ENCODE data around the gene KLF15. TPM values are rescaled to one million over a fixed set of nuclear protein-coding genes. Genes with fewer than 3 reads are reported as not detected.

KLF15 gene
- total and polyA plus RNA-seq, 7 experiments from 2014 or later, result 0.57 to 0.81 TPM; not detected in 5

DNA sequence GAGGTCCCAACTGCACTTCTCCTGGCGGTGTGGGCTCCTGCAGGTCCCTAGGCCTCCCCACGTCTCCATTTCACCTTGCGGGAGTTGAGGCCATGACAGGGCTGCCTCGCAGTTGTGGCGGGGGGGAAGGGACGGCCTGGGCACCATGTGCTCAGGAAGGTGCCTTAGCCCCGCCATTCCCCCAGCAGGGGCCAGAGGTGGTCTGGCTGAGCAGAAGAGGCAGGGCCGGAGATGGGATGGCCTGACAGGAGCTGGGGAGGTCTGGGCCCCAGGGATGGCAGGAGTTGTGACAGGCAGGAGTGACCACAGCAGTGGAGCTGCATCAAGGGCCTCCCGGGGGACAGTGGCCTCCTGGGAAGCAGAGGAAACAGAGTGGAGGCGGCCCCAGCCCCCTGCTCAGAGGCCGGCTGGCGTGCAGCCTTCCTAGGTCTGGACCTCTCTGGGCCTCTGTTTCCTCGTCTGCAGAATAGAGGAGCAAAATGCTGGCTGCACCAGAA lies 18.7 kb upstream of the KLF15 start:
- Histone ChIP-seq H3K36me3 (ENCODE audit: control insufficient read depth in 2 of 3, insufficient read depth in 3 of 3, low read length in 3 of 3) (no peaks in the 10 kb centered on the region), H3K4me3 (ENCODE audit: low read length) (no peak overlapping the region), H3K27me3 (ENCODE audit: control insufficient read depth in 2 of 2, insufficient read depth in 2 of 2, low read length in 2 of 2) (no peaks in the 10 kb centered on the region), H3K27ac (ENCODE audit: low read depth, low read length) (no peak overlapping the region), H3K4me1 (ENCODE audit: control insufficient read depth in 2 of 2, insufficient read depth in 2 of 2, low read length in 2 of 2) (no peaks in the 10 kb centered on the region), H3K9me3 (ENCODE audit: control insufficient read depth in 2 of 3, low read length in 3 of 3) (no peaks in the 10 kb centered on the region)
- ATAC-seq (no peak), DNase-seq (no peak)
- Mint-ChIP-seq H3K4me3 (no peak overlapping the region), H3K27ac (no peak overlapping the region), H3K27me3 (peaks cover 0 to 22% (median 8%) of the 10 kb centered on the region in 5 donors), H3K36me3 (no peaks in the 10 kb centered on the region), H3K9me3 (no peaks in the 10 kb centered on the region), H3K4me1 (peaks cover 0 to 7% (median 0%) of the 10 kb centered on the region in 7 donors)
- POLR2A ChIA-PET, result no interaction called here
- CTCF ChIA-PET, result no interaction called here
- intact Hi-C loops (cut with micrococcal nuclease), result no loop called here

DNA sequence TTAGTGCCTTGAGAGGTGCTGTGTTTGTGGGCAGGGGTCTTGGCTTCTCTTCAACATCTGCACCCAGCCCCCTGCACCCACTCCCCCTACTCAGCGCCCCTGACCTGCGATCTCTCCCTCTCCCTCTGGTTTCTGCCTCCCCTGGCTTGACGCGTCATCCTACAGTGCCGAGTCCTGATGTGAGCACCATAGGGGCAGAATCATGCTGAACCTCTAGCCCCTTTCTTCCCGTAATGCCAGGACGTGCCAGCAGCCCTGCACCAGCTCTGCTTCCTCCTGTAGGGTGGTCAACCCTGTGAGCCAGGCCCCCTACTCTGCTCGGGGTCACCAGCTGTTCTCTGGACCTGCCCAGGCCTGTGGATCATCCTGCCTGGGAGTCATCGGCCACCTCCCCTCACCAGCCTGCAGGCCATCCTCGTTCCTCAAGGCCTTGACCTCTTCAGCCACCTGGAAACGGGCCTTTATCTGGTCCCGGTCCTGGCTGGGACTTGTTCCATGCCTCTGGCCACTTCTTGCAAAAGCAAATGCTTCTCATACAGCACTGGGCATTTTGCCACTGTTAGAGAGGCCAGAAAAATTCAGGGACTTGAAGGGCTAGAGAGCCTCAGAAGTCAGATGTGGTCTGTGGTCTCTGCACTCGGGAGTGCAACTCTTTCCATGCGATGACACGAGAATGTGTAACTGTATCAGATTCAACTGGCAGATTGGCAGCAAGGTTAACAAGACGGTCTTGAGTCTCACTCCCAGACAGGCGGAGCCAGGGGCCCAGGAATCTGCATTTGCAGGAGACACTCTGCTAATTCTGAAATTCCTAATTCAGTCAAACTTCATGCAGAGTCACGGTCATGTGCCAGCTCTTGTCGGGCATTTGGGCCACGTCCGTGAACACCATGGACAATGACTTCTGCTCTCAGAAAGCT lies 16.7 kb upstream of the KLF15 start:
- H3K9me3 Mint-ChIP-seq, result no peaks in the 10 kb centered on the region
- no peak overlapping the region for H3K4me3 Mint-ChIP-seq
- H3K27ac Mint-ChIP-seq, result no peak overlapping the region
- ATAC-seq, result no peak
- H3K9me3 ChIP-seq (ENCODE audit: control insufficient read depth in 2 of 3, low read length in 3 of 3), result no peaks in the 10 kb centered on the region
- no peak overlapping the region for H3K27ac ChIP-seq (ENCODE audit: low read depth, low read length)
- no peaks in the 10 kb centered on the region for H3K36me3 ChIP-seq (ENCODE audit: control insufficient read depth in 2 of 3, insufficient read depth in 3 of 3, low read length in 3 of 3)
- H3K27me3 ChIP-seq (ENCODE audit: control insufficient read depth in 2 of 2, insufficient read depth in 2 of 2, low read length in 2 of 2), result no peaks in the 10 kb centered on the region
- peaks cover 0 to 7% (median 0%) of the 10 kb centered on the region in 7 donors for H3K4me1 Mint-ChIP-seq
- POLR2A ChIA-PET, result no interaction called here
- no peak for DNase-seq
- H3K36me3 Mint-ChIP-seq, result no peaks in the 10 kb centered on the region
- no peak overlapping the region for H3K4me3 ChIP-seq (ENCODE audit: low read length)
- CTCF ChIA-PET, result no interaction called here
- peaks cover 0 to 18% (median 0%) of the 10 kb centered on the region in 5 donors for H3K27me3 Mint-ChIP-seq
- no peaks in the 10 kb centered on the region for H3K4me1 ChIP-seq (ENCODE audit: control insufficient read depth in 2 of 2, insufficient read depth in 2 of 2, low read length in 2 of 2)
- intact Hi-C loops (cut with micrococcal nuclease), result no loop called here

DNA sequence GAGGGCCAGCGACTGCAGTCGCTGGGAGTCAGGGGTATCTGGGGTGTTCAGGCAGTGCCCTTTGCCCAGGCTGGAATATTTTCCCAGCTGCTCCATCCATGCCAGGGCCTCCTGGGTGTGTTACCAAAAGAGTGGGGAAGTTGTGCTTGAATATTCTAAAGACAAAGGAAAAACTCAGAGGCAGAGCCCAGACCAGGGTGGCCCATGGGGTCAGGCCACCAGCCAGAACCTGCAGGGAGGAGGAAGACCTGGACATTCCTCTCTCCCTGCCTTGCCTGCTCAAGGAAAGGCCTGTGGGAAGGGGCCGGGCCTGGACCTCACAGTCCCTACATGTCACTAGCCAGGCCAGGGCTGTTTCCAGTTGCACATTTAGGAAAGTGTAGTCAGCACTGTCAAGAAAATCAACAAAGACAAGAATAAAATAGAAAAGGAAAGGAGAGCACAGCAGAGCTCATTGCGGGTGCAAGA lies 16.0 kb upstream of the KLF15 start:
- peaks cover 0 to 7% (median 0%) of the 10 kb centered on the region in 7 donors for H3K4me1 Mint-ChIP-seq

DNA sequence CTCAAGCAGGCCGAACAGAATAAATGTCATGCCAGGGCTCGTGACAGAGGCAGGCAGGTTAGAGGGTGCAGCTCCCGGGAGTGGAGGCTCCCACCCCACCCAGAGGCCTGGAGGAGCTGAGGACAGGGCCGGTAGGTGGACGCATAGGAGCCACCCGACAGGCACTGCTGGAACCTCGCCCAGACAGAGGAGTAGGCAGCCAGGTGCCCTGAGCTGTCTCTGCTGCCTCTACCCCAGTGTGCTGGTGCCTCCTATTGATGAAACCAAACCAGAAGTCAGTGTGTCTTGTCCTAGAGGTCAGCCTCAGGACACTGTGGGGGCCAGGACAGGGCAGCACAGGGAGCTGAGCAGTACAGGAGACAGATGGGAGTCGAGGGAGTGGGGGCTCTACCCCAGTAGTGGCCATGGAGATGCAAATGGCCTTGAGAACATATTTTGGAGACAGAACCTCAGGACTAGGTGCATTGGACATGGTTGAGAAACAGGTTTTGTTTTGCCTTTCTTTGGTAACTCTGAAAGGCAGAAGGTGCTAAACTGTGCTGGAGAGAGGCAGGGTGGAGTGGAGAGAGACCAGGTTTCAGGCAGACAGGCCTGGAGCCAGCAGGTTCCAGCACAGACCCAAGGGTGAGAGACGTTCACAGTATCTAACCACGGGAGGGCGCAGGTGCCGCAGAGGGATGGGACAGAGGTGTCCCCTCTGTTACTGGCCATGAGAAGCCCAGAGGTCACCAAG lies 15.4 kb upstream of the KLF15 start:
- no peak overlapping the region for H3K27ac Mint-ChIP-seq
- intact Hi-C loops (cut with micrococcal nuclease), result no loop called here
- Histone ChIP-seq H3K27me3 (ENCODE audit: control insufficient read depth in 2 of 2, insufficient read depth in 2 of 2, low read length in 2 of 2) (no peaks in the 10 kb centered on the region), H3K9me3 (ENCODE audit: control insufficient read depth in 2 of 3, low read length in 3 of 3) (no peaks in the 10 kb centered on the region), H3K27ac (ENCODE audit: low read depth, low read length) (no peak overlapping the region), H3K4me1 (ENCODE audit: control insufficient read depth in 2 of 2, insufficient read depth in 2 of 2, low read length in 2 of 2) (no peaks in the 10 kb centered on the region), H3K4me3 (ENCODE audit: low read length) (no peak overlapping the region), H3K36me3 (ENCODE audit: control insufficient read depth in 2 of 3, insufficient read depth in 3 of 3, low read length in 3 of 3) (no peaks in the 10 kb centered on the region)
- no peak for ATAC-seq
- ChIA-PET POLR2A (no interaction called here), CTCF (no interaction called here)
- H3K36me3 Mint-ChIP-seq, result no peaks in the 10 kb centered on the region
- no peak for DNase-seq
- H3K4me3 Mint-ChIP-seq, result no peak overlapping the region
- peaks cover 0 to 19% (median 0%) of the 10 kb centered on the region in 5 donors for H3K27me3 Mint-ChIP-seq
- H3K9me3 Mint-ChIP-seq, result no peaks in the 10 kb centered on the region
- H3K4me1 Mint-ChIP-seq, result peaks cover 0 to 7% (median 0%) of the 10 kb centered on the region in 7 donors

More for the DNA sequence above, 16.0 kb upstream of the KLF15 start:
- Histone ChIP-seq H3K9me3 (ENCODE audit: control insufficient read depth in 2 of 3, low read length in 3 of 3) (no peaks in the 10 kb centered on the region), H3K27me3 (ENCODE audit: control insufficient read depth in 2 of 2, insufficient read depth in 2 of 2, low read length in 2 of 2) (no peaks in the 10 kb centered on the region), H3K27ac (ENCODE audit: low read depth, low read length) (no peak overlapping the region), H3K4me1 (ENCODE audit: control insufficient read depth in 2 of 2, insufficient read depth in 2 of 2, low read length in 2 of 2) (no peaks in the 10 kb centered on the region), H3K36me3 (ENCODE audit: control insufficient read depth in 2 of 3, insufficient read depth in 3 of 3, low read length in 3 of 3) (no peaks in the 10 kb centered on the region), H3K4me3 (ENCODE audit: low read length) (no peak overlapping the region)
- DNase-seq (no peak), ATAC-seq (no peak)
- CTCF ChIA-PET, result no interaction called here
- POLR2A ChIA-PET, result no interaction called here
- Mint-ChIP-seq H3K36me3 (no peaks in the 10 kb centered on the region), H3K4me3 (no peak overlapping the region), H3K9me3 (no peaks in the 10 kb centered on the region), H3K27ac (no peak overlapping the region), H3K27me3 (peaks cover 0 to 20% (median 0%) of the 10 kb centered on the region in 5 donors)
- intact Hi-C loops (cut with micrococcal nuclease), result no loop called here

DNA sequence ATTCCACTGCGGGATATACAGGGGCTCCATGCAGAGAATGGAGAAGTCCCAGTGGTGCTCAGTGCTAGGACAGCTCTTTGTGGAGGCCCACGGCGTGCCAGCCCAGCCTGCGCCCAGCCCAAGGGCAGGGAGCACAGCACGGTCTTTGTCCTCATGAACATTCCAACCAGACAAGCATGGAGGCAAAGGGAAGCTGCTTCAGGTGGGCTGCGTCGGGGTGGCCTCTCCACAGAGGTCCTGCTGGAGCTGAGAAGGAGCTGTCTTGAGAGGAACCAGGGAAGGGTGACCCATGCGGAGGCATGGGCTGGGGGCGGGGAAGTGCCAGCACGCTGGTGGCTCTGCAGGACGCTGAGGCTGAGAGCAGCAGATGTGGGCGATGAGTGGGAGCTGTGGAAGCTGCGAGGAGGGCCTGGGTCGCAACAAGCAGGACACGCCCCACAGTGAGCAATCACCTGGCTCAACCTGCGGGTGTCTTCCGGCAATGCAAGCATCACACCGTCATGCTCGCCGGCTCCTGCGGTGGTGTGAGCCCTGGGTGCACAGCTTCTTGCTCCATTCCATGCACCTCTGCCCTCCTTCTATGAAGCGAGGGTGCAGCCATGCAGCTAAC lies 14.0 kb upstream of the KLF15 start:
- H3K9me3 ChIP-seq (ENCODE audit: control insufficient read depth in 2 of 3, low read length in 3 of 3), result no peaks in the 10 kb centered on the region
- H3K27ac Mint-ChIP-seq, result no peak overlapping the region
- H3K4me3 ChIP-seq (ENCODE audit: low read length), result no peak overlapping the region
- H3K36me3 ChIP-seq (ENCODE audit: control insufficient read depth in 2 of 3, insufficient read depth in 3 of 3, low read length in 3 of 3), result no peaks in the 10 kb centered on the region
- no peaks in the 10 kb centered on the region for H3K36me3 Mint-ChIP-seq
- peaks cover 0 to 15% (median 0%) of the 10 kb centered on the region in 5 donors for H3K27me3 Mint-ChIP-seq
- no peaks in the 10 kb centered on the region for H3K27me3 ChIP-seq (ENCODE audit: control insufficient read depth in 2 of 2, insufficient read depth in 2 of 2, low read length in 2 of 2)
- intact Hi-C loops (cut with micrococcal nuclease), result no loop called here
- H3K27ac ChIP-seq (ENCODE audit: low read depth, low read length), result no peak overlapping the region
- DNase-seq, result no peak
- no peak for ATAC-seq
- no peak overlapping the region for H3K4me3 Mint-ChIP-seq
- POLR2A ChIA-PET, result no interaction called here
- no peaks in the 10 kb centered on the region for H3K9me3 Mint-ChIP-seq
- H3K4me1 Mint-ChIP-seq, result peaks cover 0 to 6% (median 0%) of the 10 kb centered on the region in 7 donors
- no peaks in the 10 kb centered on the region for H3K4me1 ChIP-seq (ENCODE audit: control insufficient read depth in 2 of 2, insufficient read depth in 2 of 2, low read length in 2 of 2)
- CTCF ChIA-PET, result no interaction called here

DNA sequence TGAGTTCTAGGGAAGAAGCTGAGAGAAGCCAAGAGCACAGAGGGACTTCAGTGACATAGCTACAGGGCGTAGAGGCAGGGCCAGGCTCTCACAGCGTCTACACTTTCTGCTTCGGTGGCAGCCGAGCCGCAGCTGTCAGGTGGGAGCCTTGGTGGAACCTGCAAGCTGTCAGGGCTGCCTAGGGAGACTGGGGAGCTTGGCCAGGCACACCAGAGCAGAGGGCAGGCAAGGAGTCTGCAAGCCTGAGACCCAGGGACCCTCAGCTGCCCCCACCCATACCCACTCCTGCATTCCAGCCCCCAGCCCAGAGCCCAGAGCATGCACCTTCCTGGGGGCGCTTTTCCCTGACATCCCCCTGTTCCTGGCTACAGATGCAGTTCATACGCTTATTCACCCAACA lies 13.4 kb upstream of the KLF15 start:
- Histone ChIP-seq H3K9me3 (ENCODE audit: control insufficient read depth in 2 of 3, low read length in 3 of 3) (no peaks in the 10 kb centered on the region), H3K4me3 (ENCODE audit: low read length) (no peak overlapping the region), H3K4me1 (ENCODE audit: control insufficient read depth in 2 of 2, insufficient read depth in 2 of 2, low read length in 2 of 2) (no peaks in the 10 kb centered on the region), H3K36me3 (ENCODE audit: control insufficient read depth in 2 of 3, insufficient read depth in 3 of 3, low read length in 3 of 3) (no peaks in the 10 kb centered on the region), H3K27me3 (ENCODE audit: control insufficient read depth in 2 of 2, insufficient read depth in 2 of 2, low read length in 2 of 2) (no peaks in the 10 kb centered on the region), H3K27ac (ENCODE audit: low read depth, low read length) (no peak overlapping the region)
- intact Hi-C loops (cut with micrococcal nuclease), result no loop called here
- ATAC-seq, result no peak
- no peak for DNase-seq
- H3K27me3 Mint-ChIP-seq, result peaks cover 0 to 15% (median 0%) of the 10 kb centered on the region in 5 donors
- no peak overlapping the region for H3K27ac Mint-ChIP-seq
- no peaks in the 10 kb centered on the region for H3K9me3 Mint-ChIP-seq
- peaks cover 0 to 6% (median 0%) of the 10 kb centered on the region in 7 donors for H3K4me1 Mint-ChIP-seq
- ChIA-PET CTCF (no interaction called here), POLR2A (no interaction called here)
- H3K4me3 Mint-ChIP-seq, result no peak overlapping the region
- no peaks in the 10 kb centered on the region for H3K36me3 Mint-ChIP-seq
